NCI-H1417 (cell line): ENCODE data around the gene OSBPL10.
"Not testable (repeated sequence)": the region's sequence is repeated elsewhere in the genome, so short reads cannot be mapped to it uniquely, and the experiment has no call there.

Experiments used
- DNase-seq, 3 experiments: peaks; one replicate each; lab custom pipeline; 2025; lab: John Stamatoyannopoulos, UW

The OSBPL10 gene

GRCh38 chr3:31815006-31815405, 166.1 kb downstream of the OSBPL10 start:
- DNase-seq, result no peak

- no peak for DNase-seq
Measured at GRCh38 chr3:31813686-31814085, 167.4 kb downstream of the OSBPL10 start.

GRCh38 chr3:31813197-31813596, 167.9 kb downstream of the OSBPL10 start:
- no peak for DNase-seq

- no peak for DNase-seq
Measured at GRCh38 chr3:31810991-31811433, 170.1 kb downstream of the OSBPL10 start.

- DNase-seq, result no peak
Measured at GRCh38 chr3:31808143-31808720, 172.8 kb downstream of the OSBPL10 start.

DNA sequence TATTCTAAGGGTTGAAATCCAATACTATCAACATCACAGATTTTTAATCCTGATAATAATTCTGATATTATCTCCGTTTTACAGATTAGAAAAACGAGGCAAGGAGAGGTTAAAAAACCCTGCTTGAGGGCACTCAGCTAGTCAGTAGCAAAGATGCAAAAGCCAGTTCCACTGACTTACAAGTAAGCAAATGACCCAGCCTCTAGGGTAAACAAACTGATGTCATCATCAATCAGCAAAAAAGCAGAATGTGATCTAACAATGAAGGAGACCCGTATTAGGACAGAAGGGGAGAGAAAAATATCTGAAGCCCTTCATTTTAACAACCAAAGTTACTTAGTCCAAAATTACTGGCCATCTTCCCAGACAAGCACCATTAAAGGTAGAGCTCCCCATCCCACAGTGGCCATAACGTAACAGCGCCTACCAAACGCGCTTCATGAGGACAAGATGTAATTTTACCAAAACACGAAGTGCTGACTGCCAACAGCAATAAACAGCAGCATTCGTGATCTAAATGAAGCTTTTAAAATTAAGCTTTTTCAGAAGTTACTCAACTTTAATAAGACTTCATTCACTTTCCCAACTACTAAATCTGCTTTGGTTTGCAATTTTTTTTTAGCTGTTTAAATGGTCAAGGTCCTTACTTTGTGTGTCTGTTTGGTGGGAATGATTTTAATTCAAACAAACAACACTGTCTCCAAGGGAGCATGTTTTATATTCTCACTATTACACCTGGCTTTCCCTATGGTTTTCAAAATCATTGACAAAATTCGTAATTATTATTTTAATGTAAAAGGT, 176.6 kb downstream of the OSBPL10 start:
- peak in 1 of 3 experiments; percentile 1 for DNase-seq

- DNase-seq, result no peak
Measured at GRCh38 chr3:31802981-31803740, 177.9 kb downstream of the OSBPL10 start.

- no peak for DNase-seq
Measured at GRCh38 chr3:31800436-31800835, 180.6 kb downstream of the OSBPL10 start.

GRCh38 chr3:31798840-31799239, 182.2 kb downstream of the OSBPL10 start:
- DNase-seq, result no peak

DNA sequence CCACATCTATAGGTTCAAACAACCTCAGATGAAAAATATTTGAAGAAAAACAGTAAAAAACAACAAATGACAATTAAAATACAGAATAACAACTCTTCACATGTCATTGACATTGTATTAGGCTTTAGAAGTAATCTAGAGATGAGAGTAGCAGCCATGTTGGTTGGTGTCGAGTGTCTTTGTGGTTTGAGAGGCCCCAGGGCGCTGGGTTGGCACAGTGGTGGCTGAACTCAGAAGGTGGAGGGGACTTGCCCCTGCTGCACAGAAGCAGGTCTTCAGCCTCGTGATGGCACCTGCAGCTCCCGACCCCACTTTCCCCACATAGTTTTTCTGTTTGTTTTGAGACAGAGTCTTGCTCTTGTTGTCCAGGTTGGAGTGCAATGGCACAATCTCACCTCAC, 187.2 kb downstream of the OSBPL10 start:
- DNase-seq, result no peak

- no peak for DNase-seq
Measured at GRCh38 chr3:31791090-31791430, 190.0 kb downstream of the OSBPL10 start.

DNA sequence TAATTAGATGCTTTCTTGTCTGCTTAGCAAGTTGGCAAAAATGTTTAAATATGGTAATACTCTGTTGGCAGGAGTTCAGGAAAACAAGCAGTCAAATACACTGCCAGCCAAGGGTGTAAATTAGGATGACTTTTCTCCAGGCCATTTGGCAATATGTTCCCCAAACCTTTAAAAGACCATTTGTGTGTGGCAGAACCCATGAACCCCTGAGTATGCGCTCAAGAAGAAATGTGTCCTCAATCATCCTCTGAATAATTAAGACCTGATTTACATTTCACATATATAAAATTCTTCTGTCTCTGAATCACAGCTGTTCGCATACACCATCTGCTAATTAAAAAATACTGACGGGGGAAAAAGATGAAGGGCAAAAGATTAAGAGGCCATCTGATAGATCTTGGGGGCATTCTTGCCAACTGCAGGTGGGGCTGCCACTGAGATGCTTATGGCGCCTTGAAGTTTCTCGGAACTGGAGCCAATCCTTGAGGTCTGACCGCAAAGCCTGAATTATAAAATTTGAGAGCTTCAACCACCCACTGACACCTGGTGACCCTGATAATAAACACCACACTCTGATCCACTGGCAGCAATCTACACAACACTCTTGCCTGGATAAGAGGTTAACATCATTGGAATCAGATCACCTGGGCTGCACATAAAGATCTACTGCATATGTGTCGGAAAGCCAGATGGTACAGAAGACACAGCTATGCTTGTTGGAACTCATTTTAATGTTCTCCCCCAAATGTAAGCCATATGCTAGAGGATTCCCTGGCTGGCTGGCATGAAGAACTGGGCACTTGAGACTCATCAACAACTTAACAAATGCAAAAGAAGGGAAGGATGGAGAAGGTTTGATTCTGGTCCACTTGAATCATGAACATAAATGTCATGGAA, 190.6 kb downstream of the OSBPL10 start:
- no peak for DNase-seq

- DNase-seq, result no peak
Measured at GRCh38 chr3:31789429-31789828, 191.6 kb downstream of the OSBPL10 start.

- DNase-seq, result no peak
Measured at GRCh38 chr3:31785734-31786133, 195.3 kb downstream of the OSBPL10 start.

DNA sequence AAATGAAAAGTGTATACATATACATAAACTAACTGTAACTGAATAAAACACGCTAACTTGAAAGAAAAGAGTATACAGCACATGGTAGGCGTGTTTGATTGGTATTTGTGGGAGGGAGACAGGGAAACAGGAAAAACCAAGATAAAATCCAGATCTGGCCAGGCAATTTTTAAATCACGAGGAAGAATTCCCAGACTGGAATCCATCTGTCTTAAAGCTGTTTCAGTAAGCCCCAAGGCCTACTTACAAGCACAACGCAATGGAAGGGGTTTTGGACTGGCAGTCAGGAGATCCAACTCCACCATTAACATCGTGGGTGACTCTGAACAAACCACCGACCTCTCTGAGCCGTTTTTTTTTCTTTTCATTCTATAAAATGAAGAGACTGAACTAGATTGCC, 195.8 kb downstream of the OSBPL10 start:
- no peak for DNase-seq

GRCh38 chr3:31783851-31784250, 197.2 kb downstream of the OSBPL10 start:
- not testable (repeated sequence) for DNase-seq

GRCh38 chr3:31782306-31782705, 198.8 kb downstream of the OSBPL10 start:
- DNase-seq, result not testable (repeated sequence)

DNA sequence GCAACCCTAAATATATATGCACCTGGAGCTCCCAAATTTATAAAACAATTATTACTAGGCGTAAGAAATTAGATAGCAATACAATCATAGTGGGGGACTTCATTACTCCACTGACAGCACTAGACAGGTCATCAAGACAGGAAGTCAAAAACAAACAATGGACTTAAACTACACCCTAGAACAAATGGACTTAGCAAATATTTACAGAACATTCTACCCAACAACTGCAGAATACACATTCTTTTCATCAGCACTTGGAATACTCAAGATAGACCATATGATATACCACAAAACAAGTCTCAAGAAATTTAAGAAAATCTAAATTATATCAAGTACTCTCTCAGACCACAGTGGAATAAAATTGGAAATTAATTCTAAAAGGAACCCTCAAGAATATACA, 201.5 kb downstream of the OSBPL10 start:
- no peak for DNase-seq

DNA sequence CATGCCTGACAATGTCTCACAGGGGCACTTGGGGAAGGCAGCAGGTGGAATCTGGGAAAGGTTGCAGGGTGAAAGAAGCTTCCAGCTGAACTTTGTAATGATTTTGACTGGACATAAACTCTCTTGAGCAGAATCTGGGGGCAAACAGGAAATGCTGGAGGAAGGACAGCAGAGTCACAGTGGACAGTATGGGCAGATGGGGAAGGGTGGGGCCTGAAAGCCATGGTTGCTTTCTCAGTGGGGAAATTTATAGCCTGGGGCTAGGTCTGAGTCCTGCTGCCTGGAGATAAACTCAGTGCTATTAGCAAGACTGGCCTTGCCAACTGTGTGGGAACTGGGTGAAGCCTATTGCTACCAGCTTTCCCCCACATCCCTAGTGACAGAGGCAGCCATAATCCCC, 203.2 kb downstream of the OSBPL10 start:
- DNase-seq, result no peak

GRCh38 chr3:31777092-31777491, 204.0 kb downstream of the OSBPL10 start:
- no peak for DNase-seq

GRCh38 chr3:31776016-31776415, 205.0 kb downstream of the OSBPL10 start:
- DNase-seq, result no peak

GRCh38 chr3:31775383-31775782, 205.7 kb downstream of the OSBPL10 start:
- no peak for DNase-seq
